Activated CD8-positive, alpha-beta memory T cell treated with anti-CD3 and anti-CD28 coated beads for 48 hours (primary cell): ENCODE data around the gene SLC7A5.

Source experiments
- DNase-seq, 3 experiments: peaks; one replicate each; pipeline ENCODE4 v3.0.0-alpha.2; 2020; ENCODE audit warnings: low read depth in 2 of 3, low spot score in 2 of 3

SLC7A5 gene

DNA sequence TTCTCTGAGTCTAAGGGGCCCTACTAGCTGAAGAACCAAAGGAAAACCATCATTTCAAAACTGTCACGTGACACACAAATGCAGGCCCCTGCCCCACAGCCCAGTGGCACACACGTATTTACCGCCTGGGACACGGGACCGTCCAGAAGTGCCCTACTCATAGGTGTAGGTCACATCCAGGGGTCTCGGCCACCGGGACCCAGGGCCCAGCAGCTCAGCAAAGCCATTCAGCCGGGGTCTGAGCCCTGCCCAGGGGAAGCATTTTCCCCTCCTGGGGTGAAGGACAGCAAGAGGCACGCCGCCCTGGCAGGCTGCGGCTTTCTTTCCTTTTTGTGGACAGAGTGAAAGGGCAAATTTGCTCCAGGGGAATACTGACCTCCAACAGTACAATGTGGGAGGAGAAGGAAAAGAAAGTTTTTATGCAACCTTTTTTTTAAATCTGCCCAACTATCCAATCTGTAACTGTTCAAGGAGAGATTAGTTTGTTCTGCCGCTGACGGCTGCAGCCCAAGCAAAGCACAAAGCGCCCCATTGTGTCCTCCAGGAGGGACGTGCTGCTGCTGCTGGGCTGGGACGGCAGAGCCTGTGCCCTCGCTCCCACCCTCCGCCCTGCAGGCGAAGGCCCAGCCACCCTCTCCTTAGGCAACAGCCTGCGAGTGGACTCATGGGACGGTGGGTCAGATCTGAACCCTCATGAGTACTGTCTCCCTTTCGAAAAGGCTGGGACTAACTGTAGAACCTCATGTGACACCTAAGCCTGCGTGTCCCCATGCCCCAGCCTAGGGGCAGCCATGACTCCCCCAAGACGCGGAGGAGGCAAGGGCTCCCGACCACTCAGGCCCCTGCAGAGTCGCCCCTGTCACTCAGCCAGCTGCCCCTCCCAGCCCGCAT is 21.3 kb downstream of the SLC7A5 start:
- DNase-seq = no peak

GRCh38 chr16:87847467-87847784 is 21.9 kb downstream of the SLC7A5 start:
- no peak for DNase-seq

- no peak for DNase-seq
Measured at GRCh38 chr16:87846705-87847466, 22.4 kb downstream of the SLC7A5 start.

GRCh38 chr16:87845807-87846619 is 23.3 kb downstream of the SLC7A5 start:
- DNase-seq = no peak

DNA sequence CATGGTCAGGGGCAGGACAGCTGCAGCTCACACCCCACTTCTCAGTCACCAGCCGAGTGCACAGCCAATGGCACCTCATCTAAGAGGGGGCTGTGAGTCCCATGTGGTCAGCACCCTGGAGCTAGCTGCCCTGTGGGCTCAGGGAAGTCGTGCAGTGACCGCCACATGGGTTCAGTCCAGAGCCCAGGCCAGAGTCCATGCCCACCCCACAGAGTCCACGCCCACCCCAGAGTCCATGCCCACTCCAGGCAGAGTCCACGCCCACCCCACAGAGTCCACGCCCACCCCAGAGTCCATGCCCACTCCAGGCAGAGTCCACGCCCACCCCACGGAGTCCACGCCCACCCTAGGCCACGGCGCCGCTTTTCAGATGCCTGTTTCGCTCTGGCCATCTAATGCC is 24.1 kb downstream of the SLC7A5 start:
- DNase-seq = no peak

- DNase-seq = no peak
Measured at GRCh38 chr16:87844809-87845208, 24.5 kb downstream of the SLC7A5 start.

- no peak for DNase-seq
Measured at GRCh38 chr16:87844120-87844733, 25.1 kb downstream of the SLC7A5 start.

DNA sequence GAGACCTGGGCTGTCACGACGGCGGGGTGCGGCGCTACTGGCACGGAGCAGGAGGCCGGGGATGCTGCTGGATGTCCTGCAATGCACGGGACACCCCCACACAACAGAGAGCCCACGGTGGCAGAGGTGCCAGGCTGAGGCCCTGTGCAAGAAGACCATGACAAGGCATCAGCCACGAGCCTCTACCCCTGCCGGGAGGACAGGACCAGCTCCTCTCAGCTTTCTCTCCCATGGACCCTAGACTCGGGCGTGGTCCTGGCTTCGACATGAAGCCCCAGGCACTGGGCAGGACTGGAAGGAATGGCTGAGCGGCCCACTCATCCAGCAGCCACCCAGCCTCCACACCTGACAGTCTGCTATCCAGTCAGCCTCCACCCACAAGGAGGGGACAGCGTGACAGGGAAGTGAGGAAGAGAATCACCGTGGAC is 25.6 kb downstream of the SLC7A5 start:
- DNase-seq = no peak

- no peak for DNase-seq
Measured at GRCh38 chr16:87842209-87842869, 27.0 kb downstream of the SLC7A5 start.

- no peak for DNase-seq
Measured at GRCh38 chr16:87841340-87842208, 27.7 kb downstream of the SLC7A5 start.

GRCh38 chr16:87840271-87840978 is 28.9 kb downstream of the SLC7A5 start:
- no peak for DNase-seq

- DNase-seq = no peak
Measured at GRCh38 chr16:87839542-87840270, 29.6 kb downstream of the SLC7A5 start.

GRCh38 chr16:87838643-87839541 is 30.4 kb downstream of the SLC7A5 start:
- DNase-seq = no peak

GRCh38 chr16:87837627-87838289 is 31.5 kb downstream of the SLC7A5 start:
- DNase-seq = no peak

- DNase-seq = no peak
Measured at GRCh38 chr16:87836844-87837581, 32.3 kb downstream of the SLC7A5 start.

GRCh38 chr16:87836346-87836843 is 32.9 kb downstream of the SLC7A5 start:
- no peak for DNase-seq
